H9 (cell line): ENCODE data around the gene DKK1. TPM values are rescaled to one million over a fixed set of nuclear protein-coding genes. Genes with fewer than 3 reads are reported as not detected.

ENCODE experiments used
- DNase-seq: peaks from one replicate; pipeline ENCODE4 v3.0.0-alpha.2; 2017
- H2AFZ ChIP-seq: one replicate; pipeline ENCODE4 v1.6.1; 2013; ENCODE audit warnings: mild to moderate bottlenecking, low read length, control low read depth, moderate library complexity
- H2AK5ac ChIP-seq: 2 replicates; pipeline ENCODE4 v1.6.1; 2013; ENCODE audit warnings: low read length, control low read depth, mixed read lengths; ENCODE audit not compliant: insufficient read length
- H2BK120ac ChIP-seq: one replicate; pipeline ENCODE4 v1.6.1; 2013; ENCODE audit warnings: low read depth, mild to moderate bottlenecking, low read length, control low read depth, inconsistent platforms; ENCODE audit not compliant: poor library complexity, severe bottlenecking
- H2BK12ac ChIP-seq: 2 replicates; pipeline ENCODE4 v1.6.1; 2013; ENCODE audit warnings: low read length, control low read depth, mixed read lengths, low read depth; ENCODE audit not compliant: insufficient read length
- H2BK15ac ChIP-seq: 2 replicates; pipeline ENCODE4 v1.6.1; 2013; ENCODE audit warnings: low read depth, low read length, control low read depth
- H2BK20ac ChIP-seq: one replicate; pipeline ENCODE4 v1.6.1; 2013; ENCODE audit warnings: low read depth, mild to moderate bottlenecking, low read length, control low read depth, inconsistent platforms; ENCODE audit not compliant: poor library complexity, severe bottlenecking
- H2BK5ac ChIP-seq: 2 replicates; pipeline ENCODE4 v1.6.1; 2013; ENCODE audit warnings: low read length, control low read depth, mixed read lengths; ENCODE audit not compliant: insufficient read length
- H3K14ac ChIP-seq: 2 replicates; pipeline ENCODE4 v1.6.1; 2013; ENCODE audit warnings: low read length, control low read depth; ENCODE audit not compliant: insufficient read depth
- H3K18ac ChIP-seq: 2 replicates; pipeline ENCODE4 v1.6.1; 2013; ENCODE audit warnings: low read depth, mild to moderate bottlenecking, mixed read lengths, low read length, control low read depth; ENCODE audit not compliant: insufficient read length
- H3K23ac ChIP-seq: 2 replicates; pipeline ENCODE4 v1.6.1; 2013; ENCODE audit warnings: low read length, control low read depth, mixed read lengths, low read depth; ENCODE audit not compliant: insufficient read length
- H3K23me2 ChIP-seq: 2 replicates; pipeline ENCODE4 v1.6.1; 2013; ENCODE audit warnings: low read depth, mild to moderate bottlenecking, mixed read lengths, low read length, control low read depth; ENCODE audit not compliant: insufficient read length, poor library complexity, severe bottlenecking
- H3K27ac ChIP-seq: 2 replicates; pipeline ENCODE4 v1.5.1; 2013; ENCODE audit warnings: low read length, control low read depth, mixed read lengths, low read depth; ENCODE audit not compliant: insufficient read length
- H3K27me3 ChIP-seq: 2 replicates; pipeline ENCODE4 v1.6.1; 2013; ENCODE audit warnings: low read length, control low read depth, inconsistent platforms; ENCODE audit not compliant: insufficient read depth
- H3K4ac ChIP-seq: 2 replicates; pipeline ENCODE4 v1.6.1; 2013; ENCODE audit warnings: low read depth, mild to moderate bottlenecking, control low read depth, inconsistent platforms, low read length, moderate library complexity
- H3K4me1 ChIP-seq: 2 replicates; pipeline ENCODE4 v1.6.1; 2013; ENCODE audit warnings: low read length, control low read depth, inconsistent platforms; ENCODE audit not compliant: insufficient read depth
- H3K4me2 ChIP-seq: 2 replicates; pipeline ENCODE4 v1.6.1; 2013; ENCODE audit warnings: low read length, control low read depth, mixed read lengths; ENCODE audit not compliant: insufficient read length, insufficient read depth
- H3K56ac ChIP-seq: 2 replicates; pipeline ENCODE4 v1.6.1; 2013; ENCODE audit warnings: low read depth, mild to moderate bottlenecking, mixed read lengths, low read length, control low read depth; ENCODE audit not compliant: insufficient read length
- H3K79me1 ChIP-seq: 2 replicates; pipeline ENCODE4 v1.6.1; 2013; ENCODE audit warnings: low read depth, mild to moderate bottlenecking, moderate library complexity, low read length, control low read depth, inconsistent platforms; ENCODE audit not compliant: insufficient read depth, poor library complexity, severe bottlenecking
- H3K79me2 ChIP-seq: 2 replicates; pipeline ENCODE4 v1.6.1; 2013; ENCODE audit warnings: low read length, control low read depth, inconsistent platforms; ENCODE audit not compliant: insufficient read depth
- H3K9ac ChIP-seq: 2 replicates; pipeline ENCODE4 v1.6.1; 2013; ENCODE audit warnings: low read length, control low read depth, mixed read lengths; ENCODE audit not compliant: insufficient read length; ENCODE audit errors: extremely low read depth
- H3K9me3 ChIP-seq: one replicate; pipeline ENCODE4 v1.6.1; 2013; ENCODE audit warnings: low read depth, low read length, inconsistent platforms; ENCODE audit not compliant: control insufficient read depth
- H3T11ph ChIP-seq: one replicate; pipeline ENCODE4 v1.6.1; 2013; ENCODE audit warnings: mild to moderate bottlenecking, low read length, control low read depth, inconsistent platforms
- H4K20me1 ChIP-seq: one replicate; pipeline ENCODE4 v1.6.1; 2013; ENCODE audit not compliant: control insufficient read depth, insufficient read length, insufficient read depth
- H4K5ac ChIP-seq: 2 replicates; pipeline ENCODE4 v1.6.1; 2013; ENCODE audit warnings: low read depth, mild to moderate bottlenecking, mixed read lengths, low read length, control low read depth; ENCODE audit not compliant: insufficient read length
- H4K8ac ChIP-seq: replicated peaks from 2 replicates; pipeline ENCODE4 v1.6.1; 2013; ENCODE audit warnings: low read length, control low read depth, mixed read lengths, low read depth; ENCODE audit not compliant: insufficient read length
- H4K91ac ChIP-seq: 2 replicates; pipeline ENCODE4 v1.6.1; 2013; ENCODE audit warnings: low read depth, mild to moderate bottlenecking, moderate library complexity, mixed read lengths, low read length, control low read depth; ENCODE audit not compliant: insufficient read length
- H3K27ac Mint-ChIP-seq, 3 experiments: 2 replicates in 2 of 3; 3 replicates in 1 of 3; pipeline ENCODE4 v1.8.0; 2020 to 2021; ENCODE audit warnings: mixed read lengths in 3 of 3, mild to moderate bottlenecking in 1 of 3, moderate library complexity in 1 of 3
- H3K27me3 Mint-ChIP-seq: 2 replicates; pipeline ENCODE4 v1.8.0; 2021; ENCODE audit warnings: low read depth, mild to moderate bottlenecking, moderate library complexity, mixed read lengths
- H3K36me3 Mint-ChIP-seq, 3 experiments: 2 replicates in 2 of 3; 3 replicates in 1 of 3; pipeline ENCODE4 v1.8.0; 2020 to 2021; ENCODE audit warnings: low read depth in 3 of 3, mixed read lengths in 3 of 3; ENCODE audit not compliant: insufficient read depth in 1 of 3
- H3K4me1 Mint-ChIP-seq, 2 experiments: 2 replicates each; pipeline ENCODE4 v1.8.0; 2020; ENCODE audit warnings: mixed read lengths in 2 of 2
- H3K4me3 Mint-ChIP-seq, 2 experiments: 2 replicates in 1 of 2; 3 replicates in 1 of 2; pipeline ENCODE4 v1.8.0; 2020 to 2021; ENCODE audit warnings: mild to moderate bottlenecking in 2 of 2, mixed read lengths in 2 of 2, moderate library complexity in 1 of 2
- H3K9me3 Mint-ChIP-seq, 2 experiments: 2 replicates in 1 of 2; 3 replicates in 1 of 2; pipeline ENCODE4 v1.8.0; 2020; ENCODE audit warnings: mild to moderate bottlenecking in 2 of 2, mixed read lengths in 2 of 2, moderate library complexity in 1 of 2
- CTCF ChIP-seq: fragments of 200-600 bp; sonication (generic); conservative IDR thresholded peaks from 3 replicates; pipeline ENCODE4 v1.8.0; 2021; ENCODE audit warnings: antibody characterized with exemption, mild to moderate bottlenecking
- WGBS: extraction: QIAGEN DNeasy Blood & Tissue Kit; methylation state at CpG from one replicate; pipeline ENCODE4 v1.1.7; 2013; ENCODE audit warnings: missing lambda C conversion rate, low lambda C conversion rate, mixed read lengths; ENCODE audit not compliant: insufficient read length; ENCODE audit errors: extremely low coverage; 5-methylcytosine and 5-hydroxymethylcytosine counted together
- total RNA-seq: library from RNA; stranded (reverse); gene quantifications from 2 replicates; pipeline ENCODE4 v1.2.1, GENCODE V29; 2021

The DKK1 gene
- total RNA-seq, 1 experiment from 2014 or later: 1.1 TPM

- no peak overlapping the region for H4K5ac ChIP-seq
- no peak for TF ChIP-seq CTCF
- Mint-ChIP-seq H3K27me3 (no peaks in the 10 kb centered on the region), H3K27ac (no peak overlapping the region), H3K4me1 (no peaks in the 10 kb centered on the region), H3K4me3 (no peak overlapping the region), H3K36me3 (peaks cover 0 to under 1% (median 0%) of the 10 kb centered on the region in 3 experiments; a peak in 2 of 7 replicates), H3K9me3 (peaks cover 3% of the 10 kb centered on the region in 2 experiments; a peak in 1 of 5 replicates)
- no peak overlapping the region for H3K27ac ChIP-seq
- H2BK120ac ChIP-seq: no peak overlapping the region
- H3K9me3 ChIP-seq: no peaks in the 10 kb centered on the region
- H2AFZ ChIP-seq: no peak overlapping the region
- no peaks in the 10 kb centered on the region for H4K20me1 ChIP-seq
- no peak overlapping the region for H3K18ac ChIP-seq
- no peaks in the 10 kb centered on the region for H3K79me1 ChIP-seq
- no peak for DNase-seq
- H3K4me1 ChIP-seq: no peaks in the 10 kb centered on the region
- H3K79me2 ChIP-seq: no peaks in the 10 kb centered on the region
- H3K23ac ChIP-seq: no peak overlapping the region
- H2BK20ac ChIP-seq: no peak overlapping the region
- no peak overlapping the region for H3K56ac ChIP-seq
- H2BK15ac ChIP-seq: no peak overlapping the region
- no peak overlapping the region for H2AK5ac ChIP-seq
- H3K4ac ChIP-seq: no peak overlapping the region
- H2BK5ac ChIP-seq: no peak overlapping the region
- H3K4me2 ChIP-seq: no peak overlapping the region
- no peak overlapping the region for H4K8ac ChIP-seq
- H3K27me3 ChIP-seq: no peaks in the 10 kb centered on the region
- H3K14ac ChIP-seq: no peak overlapping the region
- no peaks in the 10 kb centered on the region for H3K23me2 ChIP-seq
- H3T11ph ChIP-seq: no peak overlapping the region
- no CpG with 5 or more reads among the region's 2 CpGs for WGBS
- no peak overlapping the region for H3K9ac ChIP-seq
- no peak overlapping the region for H2BK12ac ChIP-seq
- no peak overlapping the region for H4K91ac ChIP-seq
Measured at GRCh38 chr10:52283174-52283573, 30.9 kb upstream of the DKK1 start.
